ENCODE measurements around the gene SYNJ1.

SYNJ1 gene

DNA sequence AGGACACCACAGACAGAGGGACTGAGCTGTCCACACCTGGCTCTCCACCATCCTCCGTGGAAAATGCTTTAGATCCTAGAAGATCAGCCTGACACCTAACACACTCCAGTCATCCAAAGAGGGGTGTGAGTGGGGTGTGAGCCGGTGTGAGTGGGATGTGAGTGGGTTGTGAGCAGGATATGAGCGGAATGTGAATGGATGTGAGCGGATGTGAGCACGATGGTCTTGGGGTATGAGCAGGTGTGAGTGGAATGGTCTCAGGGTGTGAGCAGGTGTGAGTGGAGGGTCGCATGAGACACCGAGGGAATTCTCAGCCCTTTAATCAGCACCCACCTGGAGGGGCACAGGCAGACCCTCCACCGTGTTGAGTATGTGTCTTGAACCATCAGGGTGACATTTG is 143.3 kb downstream of the SYNJ1 start:
- DNase-seq (ENCODE audit: low read depth in 2 of 3, low spot score in 2 of 3): no peak

- no peak for DNase-seq (ENCODE audit: low read depth in 2 of 3, low spot score in 2 of 3)
Measured at GRCh38 chr21:32581732-32582131, 146.1 kb downstream of the SYNJ1 start.

DNA sequence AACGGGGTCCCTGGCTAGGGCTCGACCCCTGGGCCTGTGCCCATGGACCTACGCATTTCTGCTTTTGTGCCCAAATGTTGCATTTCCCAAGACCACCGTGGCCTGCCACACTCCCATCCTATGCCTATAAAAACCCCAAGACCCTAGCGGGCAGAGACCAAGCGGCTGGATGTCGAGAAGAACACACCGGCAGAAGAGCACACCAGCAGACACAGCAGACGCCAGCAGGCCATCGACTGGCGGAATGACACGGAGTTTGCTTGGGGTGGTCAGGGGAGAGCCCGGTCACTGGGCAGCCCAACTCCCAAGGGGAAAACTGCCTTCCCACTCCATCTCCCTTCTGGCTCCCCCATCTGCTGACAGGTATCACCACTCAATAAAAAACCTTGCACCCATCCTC is 146.9 kb downstream of the SYNJ1 start:
- no peak for DNase-seq (ENCODE audit: low read depth in 2 of 3, low spot score in 2 of 3)

All from activated CD8-positive, alpha-beta memory T cell treated with anti-CD3 and anti-CD28 coated beads for 48 hours (primary cell).